ENCODE results near the gene HCST.
"Not testable (repeated sequence)": the region's sequence is repeated elsewhere in the genome, so short reads cannot be mapped to it uniquely, and the experiment has no call there.

Gene HCST, protein sequence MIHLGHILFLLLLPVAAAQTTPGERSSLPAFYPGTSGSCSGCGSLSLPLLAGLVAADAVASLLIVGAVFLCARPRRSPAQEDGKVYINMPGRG

DNA sequence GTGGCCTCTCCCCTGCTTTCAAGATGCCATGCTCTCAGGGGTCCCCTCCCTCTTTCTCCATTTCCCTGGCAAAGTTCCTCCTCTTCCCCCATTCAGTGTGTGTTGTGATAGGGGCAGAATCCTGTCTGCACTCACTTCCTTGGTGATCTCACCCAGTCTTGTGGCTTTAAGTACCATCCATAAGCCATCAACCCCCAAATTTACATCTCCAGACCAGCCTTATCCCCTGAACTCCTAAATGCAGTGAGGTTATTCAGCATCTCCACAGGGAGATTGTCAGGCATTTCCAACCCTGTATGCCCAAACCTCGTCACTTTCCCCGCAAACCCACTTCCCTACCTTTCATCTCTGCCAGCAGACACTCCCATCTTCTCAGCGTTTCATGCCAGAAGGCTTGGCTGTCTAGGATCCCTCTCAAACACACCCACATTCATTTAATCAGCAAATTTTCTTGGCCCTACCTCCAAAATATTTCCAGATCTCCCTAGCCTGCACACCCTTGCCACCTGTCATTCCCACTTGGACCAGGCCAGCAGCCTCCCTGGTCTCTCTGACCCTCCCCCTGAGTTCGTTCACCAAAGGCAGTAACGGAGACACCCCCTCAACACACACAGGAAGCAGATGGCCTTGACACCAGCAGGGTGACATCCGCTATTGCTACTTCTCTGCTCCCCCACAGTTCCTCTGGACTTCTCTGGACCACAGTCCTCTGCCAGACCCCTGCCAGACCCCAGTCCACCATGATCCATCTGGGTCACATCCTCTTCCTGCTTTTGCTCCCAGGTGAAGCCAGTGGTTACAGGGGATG is at the start of gene HCST:
TSS of gene HCST (plus strand) at position 676 of the 808 bp plus-strand sequence. CDS start at position 741, 65 bp downstream.
- peak; percentile 74 for DNase-seq

DNA sequence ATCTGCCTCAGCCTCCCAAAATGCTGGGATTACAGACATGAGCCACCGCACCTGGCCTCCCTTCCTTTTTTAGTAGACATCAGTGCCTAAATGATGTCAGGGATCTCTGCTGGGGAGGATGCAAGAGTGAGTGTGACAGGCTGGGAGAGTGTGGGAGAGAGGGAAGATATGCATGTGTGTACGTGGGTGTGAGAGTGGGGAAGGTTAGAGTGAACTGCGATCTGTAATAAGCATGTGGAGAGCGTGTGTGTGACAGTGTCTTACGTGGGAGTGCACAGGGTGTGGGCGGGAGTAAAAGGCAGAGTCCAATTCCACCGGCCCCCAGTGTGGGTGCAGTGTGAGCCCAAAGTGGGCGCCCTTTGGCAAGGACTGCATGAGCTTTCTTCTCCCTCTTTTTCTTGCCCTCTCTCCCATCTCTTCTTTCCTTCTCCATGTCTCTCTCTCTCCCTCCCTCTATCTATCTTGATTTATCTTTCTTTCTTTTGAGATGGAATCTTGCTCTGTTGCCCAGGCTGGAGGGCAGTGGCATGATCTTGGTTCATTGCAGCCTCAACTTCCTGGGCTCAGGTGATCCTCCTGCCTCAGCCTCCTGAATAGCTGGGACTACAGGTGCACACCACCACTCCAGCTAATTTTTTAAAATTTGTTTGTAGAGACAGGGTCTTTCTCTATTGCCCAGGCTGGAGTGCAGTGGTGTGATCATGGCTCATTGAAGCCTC is 49.1 kb upstream of the HCST start:
- DNase-seq = no peak

GRCh38 chr19:35856546-35857149 is 45.7 kb upstream of the HCST start, which contains the start of gene KIRREL2:
Gene KIRREL2 (plus strand): TSS chr19:35856911. CDS start chr19:35857120, 209 bp downstream.
- DNase-seq = peak; percentile 10

- DNase-seq = no peak
Observed at GRCh38 chr19:35858311-35858710, 44.0 kb upstream of the HCST start.

- DNase-seq = no peak
Observed at GRCh38 chr19:35859414-35859813, 42.9 kb upstream of the HCST start.

- DNase-seq = no peak
Observed at GRCh38 chr19:35860436-35860817, 41.9 kb upstream of the HCST start.

- no peak for DNase-seq
Observed at GRCh38 chr19:35860818-35861639, 41.3 kb upstream of the HCST start.

DNA sequence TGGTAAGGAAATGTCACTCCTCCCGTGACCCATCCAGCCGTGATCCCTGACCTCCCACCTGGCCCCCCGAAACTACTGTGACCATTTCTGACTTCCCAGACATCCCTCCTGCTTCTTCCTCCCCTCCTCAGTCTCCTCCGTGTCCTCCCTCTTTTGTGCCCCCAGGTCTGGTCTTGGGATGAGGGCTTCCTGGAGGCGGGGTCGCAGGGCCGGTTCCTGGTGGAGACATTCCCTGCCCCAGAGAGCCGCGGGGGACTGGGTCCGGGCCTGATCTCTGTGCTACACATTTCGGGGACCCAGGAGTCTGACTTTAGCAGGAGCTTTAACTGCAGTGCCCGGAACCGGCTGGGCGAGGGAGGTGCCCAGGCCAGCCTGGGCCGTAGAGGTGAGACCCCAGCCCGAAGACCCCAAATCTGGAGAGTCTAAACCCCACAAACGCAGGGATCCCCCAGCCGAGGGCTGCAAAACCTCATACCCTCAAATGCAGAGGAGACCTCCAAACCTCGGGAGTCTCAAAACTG is 40.6 kb upstream of the HCST start:
- no peak for DNase-seq

DNA sequence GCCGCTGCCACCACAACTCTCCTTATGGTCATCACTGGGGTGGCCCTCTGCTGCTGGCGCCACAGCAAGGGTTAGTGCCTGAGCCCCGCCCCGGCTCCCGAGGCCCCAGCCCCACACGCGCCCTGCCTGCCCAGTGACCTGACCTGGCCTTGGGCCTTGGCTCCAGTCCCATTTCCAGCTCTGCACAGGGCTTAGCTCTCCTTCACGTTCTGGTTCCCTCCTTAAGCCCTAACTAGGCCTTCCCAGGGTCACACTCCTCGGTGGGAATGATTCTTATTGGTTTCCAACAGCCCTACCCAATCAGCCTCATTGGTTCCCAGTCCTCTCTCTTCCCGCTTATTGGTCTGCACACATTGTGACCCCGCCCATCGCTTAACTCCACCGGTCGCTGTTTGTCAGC is 39.8 kb upstream of the HCST start:
- no peak for DNase-seq

GRCh38 chr19:35863018-35863417 is 39.3 kb upstream of the HCST start:
- DNase-seq = no peak

GRCh38 chr19:35868172-35868822 is 34.0 kb upstream of the HCST start, which contains the start of gene APLP1:
Gene APLP1 (plus strand): TSS chr19:35868574. CDS start chr19:35868637, 63 bp downstream.
- peak; percentile 66 for DNase-seq

DNA sequence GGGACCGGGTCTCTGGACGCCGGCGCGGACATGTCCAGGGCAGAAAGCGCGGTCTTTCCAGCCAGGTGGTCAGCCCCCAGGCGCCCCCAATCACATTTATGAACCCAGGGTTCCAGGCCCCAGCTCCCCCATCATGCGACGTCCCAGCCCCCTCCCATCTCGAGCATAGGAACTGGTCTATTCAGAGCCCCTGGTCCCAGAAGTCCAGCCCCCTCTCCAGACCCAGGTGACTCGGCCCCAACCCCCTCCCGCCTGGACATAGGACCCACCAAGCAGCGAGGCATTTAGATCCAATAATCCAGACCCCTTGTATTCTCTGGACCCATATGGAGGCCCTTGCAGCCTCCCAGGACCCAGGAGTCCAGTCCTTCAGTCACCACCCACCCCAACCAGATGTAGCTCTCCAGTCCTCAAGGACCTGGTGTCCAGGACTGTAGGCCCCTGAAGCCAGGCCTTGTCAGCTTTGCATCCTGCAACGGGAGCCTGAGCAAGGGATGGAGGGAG is 33.5 kb upstream of the HCST start:
- DNase-seq = no peak

DNA sequence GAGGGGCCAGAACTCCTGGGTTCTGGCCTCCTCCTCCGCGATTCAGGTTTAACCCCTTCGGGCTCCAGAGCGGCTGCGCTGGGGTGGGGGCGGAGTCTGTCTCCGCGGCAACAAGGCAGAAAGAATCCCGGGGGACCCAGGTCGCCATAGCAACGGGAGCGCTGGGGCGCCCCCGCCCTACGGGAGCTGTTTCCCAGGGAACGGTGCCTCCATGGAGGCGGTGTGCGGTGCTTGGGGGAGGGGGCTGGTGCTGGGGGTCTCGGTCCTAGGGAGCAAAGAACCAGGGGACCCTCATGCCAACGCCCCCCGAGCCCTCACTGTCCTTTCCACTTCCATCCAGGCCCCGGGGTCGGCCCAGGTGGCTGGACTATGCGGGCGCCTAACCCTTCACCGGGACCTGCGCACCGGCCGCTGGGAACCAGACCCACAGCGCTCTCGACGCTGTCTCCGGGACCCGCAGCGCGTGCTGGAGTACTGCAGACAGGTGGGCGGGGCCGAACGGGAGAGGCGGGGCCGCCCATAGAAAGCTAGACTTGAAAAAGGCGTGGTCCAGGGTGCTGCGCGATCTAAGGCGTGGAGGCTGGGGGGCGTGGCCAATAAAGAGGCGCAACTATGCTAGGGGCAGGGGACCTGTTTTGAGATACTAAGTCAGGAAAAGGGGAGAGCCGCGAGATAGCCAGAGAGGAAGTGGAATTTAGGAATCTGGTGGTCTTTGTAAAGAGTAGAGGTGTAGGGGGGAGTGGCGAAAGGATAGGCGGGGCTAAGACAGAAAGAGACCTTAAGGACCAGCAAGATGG is 32.8 kb upstream of the HCST start:
- peak; percentile 86 for DNase-seq

- not testable (repeated sequence) for DNase-seq
Observed at GRCh38 chr19:35870124-35870736, 32.1 kb upstream of the HCST start.

DNA sequence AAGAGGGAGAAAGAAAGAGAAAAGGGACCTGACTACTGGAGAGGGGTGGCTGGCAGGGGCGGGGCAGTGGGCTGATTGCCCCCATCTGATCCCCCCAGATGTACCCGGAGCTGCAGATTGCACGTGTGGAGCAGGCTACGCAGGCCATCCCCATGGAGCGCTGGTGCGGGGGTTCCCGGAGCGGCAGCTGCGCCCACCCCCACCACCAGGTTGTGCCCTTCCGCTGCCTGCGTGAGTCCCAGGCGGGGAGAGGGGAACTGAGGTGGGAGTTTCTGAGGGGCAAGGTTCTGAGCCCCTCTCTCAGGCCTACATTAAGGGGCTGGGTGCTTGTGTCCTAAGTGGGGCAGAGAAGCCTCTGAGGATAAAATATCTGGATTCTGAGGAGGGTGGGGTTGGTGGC is 31.5 kb upstream of the HCST start:
- DNase-seq = no peak

GRCh38 chr19:35871611-35872010 is 30.7 kb upstream of the HCST start:
- DNase-seq = no peak

DNA sequence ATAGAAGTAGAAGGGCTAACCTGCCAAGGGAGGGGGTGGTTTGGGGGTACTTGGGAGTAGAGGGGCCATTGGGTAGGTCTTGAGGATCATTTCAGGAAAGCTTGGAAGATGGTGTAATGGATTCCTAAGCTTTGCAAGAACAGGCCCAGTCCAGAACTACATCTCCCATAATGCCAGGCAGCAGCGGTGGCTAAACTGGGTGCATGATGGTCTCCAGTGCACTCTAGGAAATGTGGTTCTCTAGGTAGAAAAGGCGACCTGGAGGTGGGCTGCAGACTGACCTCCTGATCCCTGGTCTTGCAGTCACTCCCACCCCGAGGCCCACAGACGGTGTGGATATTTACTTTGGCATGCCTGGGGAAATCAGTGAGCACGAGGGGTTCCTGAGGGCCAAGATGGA is 30.1 kb upstream of the HCST start:
- DNase-seq = no peak

DNA sequence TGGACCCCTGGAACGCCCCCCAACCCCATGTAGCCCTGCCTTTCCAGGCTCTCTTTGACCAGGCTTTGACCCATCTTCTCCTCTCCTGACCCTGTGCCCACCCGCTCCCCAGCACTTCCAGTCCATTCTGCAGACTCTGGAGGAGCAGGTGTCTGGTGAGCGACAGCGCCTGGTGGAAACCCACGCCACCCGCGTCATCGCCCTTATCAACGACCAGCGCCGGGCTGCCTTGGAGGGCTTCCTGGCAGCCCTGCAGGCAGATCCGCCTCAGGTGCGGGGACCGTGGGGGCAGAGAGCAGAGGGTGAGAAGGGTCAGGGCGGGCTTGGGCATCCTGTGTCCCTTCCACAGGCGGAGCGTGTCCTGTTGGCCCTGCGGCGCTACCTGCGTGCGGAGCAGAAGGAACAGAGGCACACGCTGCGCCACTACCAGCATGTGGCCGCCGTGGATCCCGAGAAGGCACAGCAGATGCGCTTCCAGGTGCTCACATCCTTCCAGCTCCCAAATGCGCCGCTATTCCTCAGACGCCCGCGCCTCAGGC is 27.9 kb upstream of the HCST start:
- DNase-seq = no peak

- DNase-seq = no peak
Observed at GRCh38 chr19:35879068-35879467, 23.3 kb upstream of the HCST start.

GRCh38 chr19:35879770-35880317 is 22.5 kb upstream of the HCST start:
- DNase-seq = peak; percentile 75

Data from CD4-positive, alpha-beta T cell treated with Interleukin-17A for 1 hour (primary cell).